ENCODE measurements around the gene CEP95.

- TF ChIP-seq CTCF (IDR thresholded peaks at IDR 0.05) (no peak), POLR2A (IDR thresholded peaks at IDR 0.05) (no peak)
Observed at GRCh38 chr17:64502809-64503208, 4.0 kb upstream of the CEP95 start.
